KG1 (cell line): ENCODE data around the gene ZNF189.
"Not testable (repeated sequence)": the region's sequence is repeated elsewhere in the genome, so short reads cannot be mapped to it uniquely, and the experiment has no call there.

ENCODE experiments used
- DNase-seq: peaks from one replicate; lab custom pipeline; 2025; lab: John Stamatoyannopoulos, UW

The ZNF189 gene

DNA sequence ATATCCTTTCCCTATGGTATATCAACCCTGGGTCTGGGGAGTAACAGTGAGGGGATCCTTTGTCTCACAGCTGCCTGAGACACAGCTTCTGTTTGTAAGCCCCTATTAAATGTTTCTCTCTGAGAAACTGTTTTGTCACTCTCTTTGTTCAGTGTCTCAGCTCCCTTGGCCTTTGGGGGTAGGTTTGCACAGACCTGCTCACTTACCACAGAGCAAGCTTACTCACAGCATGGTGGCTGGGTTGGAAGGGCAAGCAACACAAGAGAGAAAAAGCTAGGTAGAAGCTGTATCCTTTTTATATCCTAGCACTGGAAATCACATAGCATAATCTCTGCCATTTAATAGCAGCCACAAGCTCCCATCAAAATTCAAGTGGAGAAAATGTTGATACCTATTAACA lies 18.4 kb upstream of the ZNF189 start:
- no peak for DNase-seq

DNA sequence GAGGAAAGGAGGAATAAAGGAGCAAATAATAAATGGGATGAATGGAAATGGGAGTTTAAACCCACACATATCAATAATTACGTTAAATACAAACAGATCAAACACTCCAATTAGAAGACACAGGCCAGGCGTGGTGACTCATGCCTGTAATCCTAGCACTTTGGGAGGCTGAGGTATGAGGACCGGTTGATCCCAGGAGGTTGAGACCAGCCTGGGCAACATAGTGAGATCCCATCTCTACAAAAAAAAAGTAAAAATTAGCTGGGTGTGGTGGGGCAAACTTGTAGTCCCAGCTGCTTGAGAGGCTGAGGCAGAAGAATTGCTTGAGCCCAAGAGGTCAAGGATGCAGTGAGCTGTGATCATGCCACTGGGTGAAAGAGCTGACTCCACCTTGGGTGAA lies 17.5 kb upstream of the ZNF189 start:
- DNase-seq: no peak

DNA sequence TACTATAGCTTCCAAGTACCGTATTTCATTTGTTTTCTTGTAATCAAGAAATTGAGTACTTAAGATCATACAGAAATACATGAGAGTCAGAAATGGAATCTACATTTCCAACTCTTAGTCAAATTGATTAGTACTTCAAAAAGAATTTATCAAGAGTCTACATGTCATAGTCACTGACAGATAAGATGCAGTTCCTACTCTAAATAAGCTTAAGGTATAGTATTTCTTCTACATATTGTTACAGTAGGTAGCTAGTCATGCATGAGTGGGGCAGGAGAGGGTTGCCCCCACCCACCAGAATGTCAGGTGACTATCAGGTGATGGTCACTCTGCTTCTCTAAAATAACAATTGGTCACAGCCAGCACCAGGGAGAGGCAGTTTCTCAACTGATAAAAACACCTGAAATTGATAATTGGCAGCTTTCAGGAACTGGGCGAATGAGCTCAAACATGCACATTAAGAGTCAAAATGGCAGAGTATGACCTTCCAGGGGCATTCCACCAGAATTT lies 16.8 kb upstream of the ZNF189 start:
- no peak for DNase-seq

DNA sequence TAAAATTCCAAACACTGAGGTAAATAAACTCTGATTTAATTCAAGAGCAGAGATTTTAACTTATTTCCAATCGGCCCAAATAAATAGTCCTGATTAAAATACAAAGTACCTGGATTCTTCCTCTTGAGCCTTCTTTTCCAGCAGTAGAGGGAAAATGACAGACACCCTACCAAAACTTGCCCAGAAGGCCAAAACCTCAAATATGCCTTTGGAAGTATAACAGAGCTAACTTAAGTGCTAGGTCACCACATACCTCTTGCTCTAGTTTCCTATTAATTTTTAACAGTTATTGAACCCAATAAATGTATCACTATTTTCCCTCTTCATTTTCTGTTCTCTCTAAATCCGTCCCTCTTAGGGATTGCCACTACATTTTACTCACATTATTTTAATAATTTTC lies 15.3 kb upstream of the ZNF189 start:
- DNase-seq: no peak

DNA sequence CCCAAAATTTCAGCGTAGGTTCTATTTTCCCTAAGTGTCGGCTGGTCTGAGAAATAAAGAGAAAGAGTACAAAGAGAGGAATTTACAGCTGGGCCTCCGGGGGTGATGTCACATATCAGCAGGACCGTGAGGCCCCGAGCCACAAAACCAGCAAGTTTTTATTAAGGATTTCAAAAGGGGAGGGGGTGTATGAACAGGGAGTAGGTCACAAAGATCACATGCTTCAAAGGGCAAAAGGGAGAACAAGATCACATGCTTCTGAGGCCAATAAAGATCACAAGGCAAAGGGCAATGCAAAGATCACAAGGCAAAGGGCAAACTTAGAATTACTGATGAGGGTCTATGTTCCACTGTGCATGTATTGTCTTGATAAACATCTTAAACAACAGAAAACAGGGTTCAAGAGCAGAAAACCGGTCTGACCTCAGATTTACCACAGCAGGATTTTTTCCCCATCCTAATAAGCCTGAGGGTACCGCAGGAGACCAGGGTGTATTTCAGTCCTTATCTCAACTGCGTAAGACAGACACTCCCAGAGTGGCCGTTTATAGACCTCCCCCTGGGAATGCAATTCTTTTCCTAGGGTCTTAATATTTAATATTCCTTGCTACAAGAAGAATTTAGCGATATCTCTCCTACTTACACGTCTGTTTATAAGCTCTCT lies 13.6 kb upstream of the ZNF189 start, which contains the start of gene BAAT:
Gene BAAT, minus strand, starts transcription at position 134 of the 664 bp plus-strand sequence. CDS start 13,602 bp downstream, outside the sequence.
- not testable (repeated sequence) for DNase-seq

DNA sequence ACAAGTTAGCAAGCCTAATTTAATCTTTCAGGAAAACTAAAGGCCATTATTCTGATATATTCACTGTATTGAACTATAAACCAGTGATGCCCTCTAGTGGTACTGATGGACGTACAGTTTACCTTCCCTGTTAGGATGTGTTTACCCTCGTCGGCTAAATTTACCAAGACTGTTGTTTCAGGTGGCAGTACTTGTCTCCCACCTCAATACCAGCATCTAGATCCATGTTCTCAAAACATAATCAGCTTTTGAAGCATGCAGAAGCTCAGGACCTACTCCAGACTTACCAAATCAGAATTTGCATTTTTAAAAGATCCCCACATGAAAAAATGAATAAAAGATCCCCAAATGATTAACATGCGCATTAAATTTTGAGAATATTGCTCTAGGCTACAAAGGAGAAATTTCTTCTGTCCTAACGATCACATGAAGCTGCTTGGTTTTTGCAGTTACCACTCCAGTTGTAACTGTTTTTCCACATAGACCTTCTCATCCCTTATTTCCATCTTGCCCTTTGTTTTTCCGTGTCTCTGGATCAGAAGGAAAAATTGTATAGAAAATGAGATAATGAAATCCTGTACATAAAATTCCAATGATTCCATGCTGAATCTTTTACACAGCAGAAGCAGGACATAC lies 10.7 kb upstream of the ZNF189 start:
- DNase-seq: no peak

DNA sequence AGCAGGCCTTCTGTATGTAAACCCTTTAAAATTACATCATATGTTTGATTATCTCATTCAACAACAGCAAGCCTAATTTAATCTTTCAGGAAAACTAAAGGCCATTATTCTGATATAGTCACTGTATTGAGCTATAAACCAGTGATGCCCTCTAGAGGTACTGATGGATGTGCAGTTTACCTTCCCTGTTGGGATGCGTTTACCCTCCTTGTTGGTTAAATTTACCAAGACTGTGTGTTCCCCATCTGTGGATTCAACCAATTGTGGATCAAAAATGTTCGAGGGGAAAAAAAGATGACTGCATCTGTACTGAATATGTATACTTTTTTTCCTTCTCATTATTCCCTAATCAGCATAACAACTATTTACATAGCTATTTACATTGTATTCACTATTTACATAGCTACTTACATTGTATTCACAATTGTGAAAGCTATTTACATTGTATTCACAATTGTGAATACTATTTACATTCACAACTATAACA lies 10.1 kb upstream of the ZNF189 start:
- no peak for DNase-seq

DNA sequence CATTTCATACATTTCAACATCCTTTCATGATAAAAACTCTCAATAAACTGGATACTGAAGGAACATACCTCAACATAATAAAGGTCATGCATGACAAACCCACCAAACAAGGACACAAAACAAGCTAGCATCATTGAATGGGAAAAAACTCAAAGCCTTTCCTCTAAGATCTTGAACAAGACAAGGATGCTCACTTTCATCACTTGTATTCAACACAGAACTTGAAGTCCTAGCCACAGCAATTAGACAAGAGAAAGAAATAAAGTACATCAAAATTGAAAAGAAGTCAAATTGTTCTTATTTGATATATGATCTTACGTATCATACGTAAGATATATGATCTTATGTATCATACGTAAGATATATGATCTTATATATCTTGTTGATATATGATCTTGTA lies 5.5 kb upstream of the ZNF189 start:
- DNase-seq: no peak

DNA sequence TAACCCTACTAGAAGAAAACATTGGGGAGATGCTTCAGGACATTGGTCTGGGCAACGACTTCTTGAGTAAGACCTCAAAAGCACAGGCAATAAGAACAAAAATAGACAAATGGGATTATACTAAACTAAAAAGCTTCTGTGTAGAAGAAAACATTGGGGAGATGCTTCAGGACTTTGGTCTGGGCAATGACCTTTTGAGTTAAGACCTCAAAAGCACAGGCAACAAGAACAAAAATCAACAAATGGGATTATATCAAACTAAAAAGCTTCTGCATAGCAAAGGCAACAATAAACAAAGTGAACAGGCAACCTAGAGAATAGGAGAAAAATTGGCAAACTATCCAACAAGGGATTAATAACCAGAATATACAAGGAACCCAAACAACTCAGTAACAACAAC lies 4.0 kb upstream of the ZNF189 start:
- DNase-seq: no peak

DNA sequence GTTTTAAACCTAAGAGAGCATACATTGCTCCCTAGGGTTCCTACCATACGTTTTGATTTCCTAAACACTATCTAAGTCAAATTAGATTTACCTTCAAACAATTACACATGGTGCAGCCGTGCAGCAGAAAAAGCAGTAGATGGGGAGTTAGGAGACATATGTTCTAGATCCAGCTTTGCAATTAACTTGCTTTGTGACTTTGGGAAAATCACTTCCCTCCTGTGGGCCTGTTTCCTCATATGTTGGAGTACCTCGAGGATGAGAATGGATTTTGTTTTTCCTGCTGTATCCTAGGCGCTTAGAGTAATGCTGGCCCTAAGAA lies 944 bp upstream of the ZNF189 start:
- no peak for DNase-seq

DNA sequence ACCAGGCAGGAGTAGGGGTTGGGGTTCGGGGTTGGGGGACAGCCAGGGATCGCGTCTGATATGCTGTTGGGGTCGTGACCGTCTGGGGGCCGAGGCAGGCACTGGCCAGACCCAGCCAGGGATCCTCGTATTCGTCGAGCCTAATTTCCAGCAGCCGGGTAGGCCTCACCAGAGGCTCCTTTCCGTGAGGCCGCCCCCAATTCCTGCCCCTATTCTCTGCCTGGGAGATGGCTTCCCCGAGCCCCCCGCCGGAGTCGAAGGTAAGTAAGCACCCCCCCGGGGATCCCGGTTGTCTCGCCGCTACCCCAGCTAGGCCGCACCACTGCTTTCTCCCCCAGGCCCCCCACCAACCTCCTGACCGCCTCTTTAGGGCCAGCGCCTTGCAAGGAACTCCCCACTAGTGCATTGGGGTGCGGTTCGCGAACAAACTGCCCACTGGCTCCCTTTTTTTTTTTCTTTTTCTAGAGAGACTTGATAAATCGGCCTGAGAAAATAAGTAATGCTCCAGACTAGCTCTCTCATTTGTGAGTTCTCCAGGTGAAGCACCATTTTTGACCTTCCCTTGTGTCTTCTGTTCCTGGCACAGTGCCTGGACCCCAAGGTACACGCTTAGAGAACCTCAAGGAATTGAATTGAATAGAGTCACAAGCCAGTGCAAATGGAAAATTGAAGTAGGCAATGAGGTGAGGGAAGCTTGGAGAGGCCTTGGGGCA lies 435 bp downstream of the ZNF189 start:
- no peak for DNase-seq

DNA sequence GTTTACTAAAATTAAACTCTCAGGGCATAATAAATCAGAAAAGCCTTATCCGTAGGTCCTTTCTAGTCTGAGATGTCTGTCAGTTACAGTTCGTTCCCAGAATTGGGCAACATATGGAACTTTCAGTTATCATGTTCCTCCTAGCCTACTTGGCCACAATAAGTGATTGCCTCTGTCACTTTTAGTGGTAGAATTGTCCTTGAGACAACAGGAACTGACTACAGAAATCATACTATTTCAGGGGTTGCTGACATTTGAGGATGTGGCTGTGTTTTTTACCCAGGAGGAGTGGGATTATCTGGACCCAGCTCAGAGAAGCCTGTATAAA lies 956 bp downstream of the ZNF189 start:
- DNase-seq: no peak

DNA sequence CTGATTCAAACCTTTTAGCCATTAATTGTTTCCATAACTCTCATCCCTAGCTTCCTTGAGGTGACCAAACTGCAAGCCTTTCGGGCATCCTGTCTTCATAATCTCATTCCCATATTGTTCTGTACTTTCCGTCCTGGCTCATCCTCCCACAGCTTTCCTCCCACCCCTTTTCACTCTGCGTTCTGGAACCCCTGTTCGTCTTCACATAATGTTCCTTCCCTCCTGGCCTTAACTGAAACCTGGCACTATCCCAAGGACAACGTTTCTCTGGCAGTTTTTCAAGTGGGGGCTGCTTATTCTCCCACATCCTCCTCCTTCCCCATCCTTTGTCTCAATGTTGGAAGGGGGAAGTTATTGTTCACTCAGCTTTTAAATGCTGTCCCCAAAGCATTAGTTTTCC lies 1.5 kb downstream of the ZNF189 start:
- DNase-seq: no peak

DNA sequence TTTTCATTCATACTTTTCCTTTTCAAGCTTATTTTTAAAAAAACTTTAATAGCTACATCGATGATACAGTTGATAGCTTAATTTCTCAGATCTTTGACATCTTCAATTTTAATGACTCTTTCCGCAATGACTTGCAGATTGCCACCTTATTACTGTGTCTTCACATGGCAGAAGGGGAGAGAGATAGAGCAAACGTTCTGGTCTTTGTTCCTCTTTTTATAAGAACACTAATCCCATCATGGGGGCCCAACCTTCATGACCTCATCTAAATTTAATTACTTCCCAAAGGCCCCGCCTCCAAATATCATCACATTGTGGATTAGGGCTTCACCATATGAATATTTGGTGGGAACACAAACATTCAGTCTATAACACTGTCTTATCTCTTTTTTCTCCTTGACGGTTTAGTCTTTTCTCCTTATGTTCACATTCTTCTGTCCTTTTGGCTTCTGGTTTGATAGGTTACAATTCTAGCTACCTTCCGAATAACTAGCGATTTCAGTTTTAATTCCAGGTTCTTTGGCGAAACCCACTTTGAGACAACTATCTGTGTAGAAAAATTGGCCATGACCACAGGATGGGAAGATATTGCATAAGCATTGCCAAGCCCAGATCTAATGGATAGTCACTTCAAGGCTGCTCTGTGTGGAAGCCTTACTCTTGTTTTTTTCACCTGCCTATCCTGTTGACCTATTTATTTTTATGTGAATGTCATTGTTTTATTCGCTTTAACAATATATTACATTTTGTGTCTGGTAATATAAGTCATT lies 5.0 kb downstream of the ZNF189 start:
- no peak for DNase-seq

DNA sequence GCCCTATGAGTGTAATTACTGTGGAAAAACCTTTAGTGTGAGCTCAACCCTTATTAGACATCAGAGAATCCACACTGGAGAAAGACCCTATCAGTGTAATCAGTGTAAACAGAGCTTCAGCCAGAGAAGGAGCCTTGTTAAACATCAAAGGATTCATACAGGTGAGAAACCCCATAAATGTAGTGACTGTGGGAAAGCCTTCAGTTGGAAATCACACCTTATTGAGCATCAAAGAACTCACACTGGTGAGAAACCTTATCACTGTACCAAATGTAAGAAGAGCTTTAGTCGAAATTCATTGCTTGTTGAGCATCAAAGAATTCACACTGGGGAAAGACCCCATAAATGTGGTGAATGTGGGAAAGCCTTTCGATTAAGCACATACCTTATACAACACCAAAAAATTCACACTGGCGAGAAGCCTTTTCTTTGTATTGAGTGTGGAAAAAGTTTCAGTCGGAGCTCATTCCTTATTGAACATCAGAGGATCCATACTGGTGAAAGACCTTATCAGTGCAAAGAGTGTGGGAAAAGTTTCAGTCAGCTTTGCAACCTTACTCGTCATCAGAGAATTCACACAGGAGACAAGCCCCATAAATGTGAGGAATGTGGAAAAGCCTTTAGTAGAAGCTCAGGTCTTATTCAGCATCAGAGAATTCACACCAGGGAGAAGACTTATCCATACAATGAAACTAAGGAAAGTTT lies 9.9 kb downstream of the ZNF189 start:
- DNase-seq: no peak

DNA sequence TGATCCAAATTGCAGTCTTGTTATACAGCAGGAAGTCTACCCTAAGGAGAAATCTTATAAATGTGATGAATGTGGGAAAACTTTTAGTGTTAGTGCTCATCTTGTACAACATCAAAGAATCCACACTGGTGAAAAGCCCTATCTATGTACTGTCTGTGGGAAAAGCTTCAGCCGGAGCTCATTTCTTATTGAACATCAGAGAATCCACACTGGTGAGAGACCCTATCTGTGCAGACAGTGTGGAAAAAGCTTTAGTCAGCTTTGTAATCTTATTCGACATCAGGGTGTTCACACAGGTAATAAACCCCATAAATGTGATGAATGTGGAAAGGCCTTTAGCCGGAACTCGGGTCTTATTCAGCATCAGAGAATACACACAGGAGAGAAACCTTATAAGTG lies 10.4 kb downstream of the ZNF189 start:
- DNase-seq: no peak

DNA sequence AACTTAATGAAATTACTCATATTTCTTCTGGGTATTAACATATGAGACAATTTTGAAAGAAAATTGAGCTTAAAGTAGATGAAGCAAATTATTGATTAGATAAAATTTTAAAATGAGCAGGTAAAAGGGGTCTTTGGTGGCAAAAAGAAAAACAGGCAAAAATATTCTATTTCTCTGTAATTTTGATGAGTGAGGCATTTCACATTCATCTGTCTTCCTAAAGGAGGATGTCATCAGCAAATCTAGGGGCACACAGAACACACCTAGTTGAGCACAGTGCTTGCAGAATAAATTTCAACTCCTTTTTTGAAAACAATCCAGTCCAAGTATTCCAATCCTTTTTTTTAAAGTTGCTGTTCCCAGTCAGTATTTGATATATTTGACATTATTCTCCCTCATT lies 16.2 kb downstream of the ZNF189 start:
- no peak for DNase-seq

DNA sequence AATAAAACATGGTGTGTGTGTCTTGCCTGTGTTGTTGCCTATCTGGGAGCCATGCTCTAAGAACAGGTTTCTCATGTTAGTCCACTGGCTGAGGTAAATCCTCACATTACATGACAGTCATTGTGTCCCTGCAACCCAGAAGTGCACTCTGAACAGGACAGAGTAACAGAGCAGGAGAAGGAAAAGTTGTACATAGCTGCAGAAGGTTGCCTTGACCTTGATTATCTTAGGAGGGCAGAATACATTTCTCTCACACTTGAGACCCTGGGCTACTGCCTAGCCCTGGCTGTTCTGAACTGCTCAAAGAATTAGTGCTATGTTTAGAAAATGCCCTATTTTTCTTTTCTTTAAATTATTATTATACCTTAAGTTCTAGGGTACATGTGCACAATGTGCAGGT lies 16.9 kb downstream of the ZNF189 start:
- no peak for DNase-seq

DNA sequence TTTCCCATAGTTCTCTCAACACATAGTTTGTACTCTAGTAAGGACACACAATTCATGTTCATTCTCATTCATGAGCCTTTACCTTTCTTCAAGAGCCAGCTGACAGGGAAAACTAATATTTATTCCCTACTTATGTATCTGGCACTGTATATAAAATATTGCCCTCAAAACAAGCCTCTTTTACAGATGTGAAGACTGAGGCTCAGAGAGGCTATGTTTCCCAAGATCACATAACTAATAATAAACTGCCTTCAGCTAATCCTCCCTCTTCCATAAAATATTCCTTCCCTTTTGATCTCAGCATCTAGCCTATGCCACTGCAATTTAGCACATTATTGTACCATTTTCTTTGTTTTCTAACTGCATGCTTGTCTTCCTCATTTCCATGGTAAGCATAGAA lies 18.7 kb downstream of the ZNF189 start:
- no peak for DNase-seq

DNA sequence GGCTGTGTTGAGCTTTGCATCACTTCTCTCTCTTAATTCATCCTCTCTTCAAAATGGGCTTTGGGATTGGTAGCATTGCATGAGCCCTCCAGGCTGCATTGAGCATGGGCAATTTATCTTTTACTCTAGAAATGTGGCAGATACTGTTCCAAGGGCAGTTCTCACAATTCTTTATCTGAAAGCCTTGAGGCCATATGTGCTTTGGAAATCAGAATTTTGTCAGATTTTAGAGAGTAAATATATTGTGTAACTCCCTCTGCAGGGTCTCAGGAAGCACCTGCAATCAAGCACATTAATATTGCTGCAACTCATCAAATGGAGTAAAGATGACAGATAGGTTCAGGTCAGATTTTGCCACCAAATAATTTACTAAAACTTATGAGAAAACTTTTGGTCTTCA lies 19.3 kb downstream of the ZNF189 start:
- no peak for DNase-seq

DNA sequence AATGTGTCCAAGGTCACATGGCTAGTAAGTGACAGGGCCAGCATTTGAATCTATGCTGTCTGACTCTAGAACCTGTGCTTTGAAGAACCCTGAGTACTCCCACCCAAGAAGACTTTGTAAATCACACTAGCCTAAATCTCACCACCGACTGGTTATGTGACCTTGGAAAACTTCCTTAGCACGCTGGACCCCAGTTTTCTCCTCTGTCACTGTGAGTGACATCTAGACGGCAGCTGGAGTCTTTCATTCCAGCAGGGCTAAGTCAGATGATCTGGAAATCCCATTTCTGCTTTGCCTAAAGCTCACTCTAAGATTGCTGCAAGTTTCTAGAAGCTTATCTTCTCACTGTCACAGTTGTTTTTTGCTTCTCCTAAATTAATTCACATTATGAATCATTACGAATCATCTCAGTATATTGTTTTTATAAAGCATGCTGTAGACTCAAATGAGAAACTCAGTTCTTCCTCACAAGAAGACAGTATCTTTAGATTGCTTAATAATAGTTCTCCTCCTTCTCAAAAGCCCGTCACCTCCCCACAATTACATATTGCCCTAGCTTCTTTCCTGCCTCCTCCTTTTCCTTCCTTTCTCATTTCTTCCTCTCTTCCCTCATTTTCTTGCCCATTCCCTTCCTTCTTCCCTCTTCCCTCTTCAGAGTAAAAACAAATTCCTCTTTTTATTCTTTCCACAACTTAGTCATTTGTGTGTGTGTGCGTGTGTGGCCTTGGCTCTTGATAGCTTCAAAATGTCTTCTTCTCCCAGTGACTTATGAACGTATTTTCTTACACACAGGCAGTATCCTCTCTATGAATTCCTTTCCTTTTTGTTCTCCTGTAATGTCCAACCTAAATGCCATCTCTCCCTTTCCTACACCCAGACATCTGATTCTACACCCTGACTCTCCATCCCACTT lies 20.1 kb downstream of the ZNF189 start:
- no peak for DNase-seq
